Progenitor cell of endocrine pancreas (in vitro differentiated cells): ENCODE results near the gene NANS. TPM values are rescaled to one million over a fixed set of nuclear protein-coding genes. Genes with fewer than 3 reads are reported as not detected.
"Not testable (repeated sequence)": the region's sequence is repeated elsewhere in the genome, so short reads cannot be mapped to it uniquely, and the experiment has no call there.

Source experiments
- DNase-seq: peaks from one replicate; pipeline ENCODE4 v3.0.0; 2021; ENCODE audit warnings: low spot score; ENCODE audit not compliant: unreplicated experiment
- H3K27ac Mint-ChIP-seq: 2 replicates; pipeline ENCODE4 v1.8.0; 2021; ENCODE audit warnings: mild to moderate bottlenecking, moderate library complexity, mixed read lengths
- H3K27me3 Mint-ChIP-seq: 2 replicates; pipeline ENCODE4 v1.8.0; 2021; ENCODE audit warnings: mixed read lengths
- H3K36me3 Mint-ChIP-seq: 2 replicates; pipeline ENCODE4 v1.8.0; 2022; ENCODE audit warnings: mixed read lengths; ENCODE audit not compliant: insufficient read depth
- H3K4me1 Mint-ChIP-seq: 2 replicates; pipeline ENCODE4 v1.8.0; 2021; ENCODE audit warnings: low read depth, mixed read lengths
- H3K4me3 Mint-ChIP-seq: 2 replicates; pipeline ENCODE4 v1.8.0; 2021; ENCODE audit warnings: low read depth, mild to moderate bottlenecking, moderate library complexity, mixed read lengths
- H3K9me3 Mint-ChIP-seq: 2 replicates; pipeline ENCODE4 v1.8.0; 2021; ENCODE audit warnings: low read depth, mixed read lengths
- CTCF ChIP-seq: fragments of 200-600 bp; sonication (generic); IDR thresholded peaks from one replicate; pipeline ENCODE4 v1.5.0; 2021; ENCODE audit warnings: antibody characterized with exemption, mild to moderate bottlenecking; ENCODE audit not compliant: unreplicated experiment
- total RNA-seq: library from RNA; stranded (reverse); gene quantifications from 2 replicates; pipeline ENCODE4 v1.2.1, GENCODE V29; 2021

The NANS gene
- total RNA-seq, 1 donor from 2014 or later = 31.9 TPM

DNA sequence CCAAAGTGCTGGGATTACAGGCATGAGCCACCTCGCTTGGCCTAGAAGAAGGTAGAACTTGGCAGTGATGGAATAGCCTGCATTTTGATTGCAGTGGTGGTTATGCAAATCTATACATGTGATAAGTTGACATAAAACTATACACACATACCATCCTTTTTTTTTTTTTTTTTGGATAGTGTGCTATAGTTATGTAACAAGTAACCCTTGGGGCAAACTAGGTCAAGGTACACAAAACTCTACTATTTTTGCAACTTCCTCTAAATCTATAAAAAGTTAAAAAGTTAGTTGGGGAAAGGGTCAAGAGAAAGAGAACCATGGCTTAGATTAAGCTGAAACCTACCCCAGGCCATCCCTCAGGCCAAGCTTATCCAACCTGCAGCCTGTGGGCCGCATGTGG lies 51.4 kb downstream of the NANS start:
- TF ChIP-seq CTCF = no peak
- H3K4me1 Mint-ChIP-seq = no peaks in the 10 kb centered on the region
- no peak for DNase-seq
- no peaks in the 10 kb centered on the region for H3K36me3 Mint-ChIP-seq
- no peaks in the 10 kb centered on the region for H3K27me3 Mint-ChIP-seq
- no peak overlapping the region for H3K27ac Mint-ChIP-seq
- no peaks in the 10 kb centered on the region for H3K9me3 Mint-ChIP-seq
- H3K4me3 Mint-ChIP-seq = no peak overlapping the region

- Mint-ChIP-seq H3K36me3 (no peaks in the 10 kb centered on the region), H3K4me1 (no peaks in the 10 kb centered on the region), H3K9me3 (no peaks in the 10 kb centered on the region), H3K4me3 (no peak overlapping the region), H3K27me3 (no peaks in the 10 kb centered on the region), H3K27ac (no peak overlapping the region)
- TF ChIP-seq CTCF = no peak
- no peak for DNase-seq
Observed at GRCh38 chr9:98108531-98109031, 52.0 kb downstream of the NANS start.

DNA sequence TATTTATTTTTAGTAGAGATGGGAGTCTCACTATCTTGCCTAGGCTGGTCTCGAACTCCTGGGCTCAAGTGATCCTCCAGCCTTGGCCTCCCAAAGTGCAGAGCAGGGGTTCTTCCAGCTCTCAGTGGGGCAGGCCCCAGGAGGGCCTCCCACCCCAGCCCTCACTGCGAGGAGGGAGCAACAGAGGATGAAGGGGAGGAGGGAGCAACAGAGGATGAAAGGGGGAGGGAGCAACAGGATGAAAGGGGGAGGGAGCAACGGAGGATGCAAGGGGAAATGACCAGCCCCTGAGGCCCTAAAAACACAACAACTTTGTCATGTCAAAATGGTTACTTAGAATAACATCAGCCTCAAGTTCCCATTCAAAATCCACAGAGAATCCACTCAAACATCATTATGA lies 52.5 kb downstream of the NANS start:
- no peaks in the 10 kb centered on the region for H3K36me3 Mint-ChIP-seq
- no peaks in the 10 kb centered on the region for H3K27me3 Mint-ChIP-seq
- H3K4me3 Mint-ChIP-seq = no peak overlapping the region
- H3K27ac Mint-ChIP-seq = no peak overlapping the region
- DNase-seq = no peak
- no peak for TF ChIP-seq CTCF
- no peaks in the 10 kb centered on the region for H3K4me1 Mint-ChIP-seq
- H3K9me3 Mint-ChIP-seq = no peaks in the 10 kb centered on the region

DNA sequence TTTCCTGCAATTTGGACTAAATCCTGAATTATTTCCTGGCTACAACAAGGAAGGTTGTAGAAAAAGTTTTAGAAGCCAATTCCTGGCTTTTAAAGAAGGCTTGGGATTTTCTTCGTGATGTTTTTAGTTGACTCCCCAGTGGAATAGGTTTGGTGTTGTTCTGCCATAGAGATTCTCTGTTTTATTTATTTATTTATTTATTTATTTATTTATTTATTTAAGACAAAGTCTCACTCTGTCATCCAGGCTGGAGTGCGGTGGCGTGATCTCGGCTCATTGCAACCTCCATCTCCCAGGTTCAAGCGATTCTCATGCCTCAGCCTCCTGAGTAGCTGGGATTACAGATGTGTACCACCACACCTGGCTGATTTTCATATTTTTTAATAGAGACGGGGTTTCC lies 60.6 kb downstream of the NANS start:
- not testable (repeated sequence) for H3K27ac Mint-ChIP-seq, H3K36me3 Mint-ChIP-seq, H3K4me1 Mint-ChIP-seq, H3K4me3 Mint-ChIP-seq, H3K9me3 Mint-ChIP-seq, DNase-seq
- H3K27me3 Mint-ChIP-seq = peaks cover 19% of the 10 kb centered on the region

DNA sequence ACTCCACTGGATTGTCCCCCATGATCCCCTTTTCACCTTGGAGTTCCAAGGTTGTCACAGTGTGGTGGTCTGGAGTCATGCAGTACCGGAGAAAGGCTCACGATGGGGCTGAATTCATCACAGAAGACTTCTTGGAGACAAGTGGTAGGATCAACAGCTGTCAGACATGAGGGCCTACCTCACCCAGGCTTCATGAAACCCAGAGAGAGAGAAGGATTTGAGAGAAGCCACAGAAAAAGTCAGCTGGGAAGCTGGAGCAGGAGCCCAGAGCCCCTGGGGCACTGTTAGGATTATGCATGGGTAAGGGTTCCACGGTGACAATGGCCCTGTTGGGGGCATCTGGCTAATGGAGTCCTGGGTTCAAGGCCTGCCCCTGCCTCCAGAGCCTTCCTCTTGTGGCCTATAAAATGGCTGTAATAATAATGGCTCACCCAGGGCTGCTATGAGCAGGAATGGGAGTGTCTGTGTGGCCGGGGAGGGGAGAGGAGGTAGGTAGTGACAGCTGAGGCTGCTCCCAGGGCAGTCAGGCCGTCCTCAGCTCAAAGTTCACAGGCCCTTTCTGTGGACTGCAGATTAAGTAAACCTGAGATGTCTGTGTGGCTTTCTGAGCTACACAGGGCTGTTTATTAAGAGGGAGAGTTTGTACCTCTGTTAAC lies 61.6 kb downstream of the NANS start:
- H3K9me3 Mint-ChIP-seq = no peaks in the 10 kb centered on the region
- peaks cover 5% of the 10 kb centered on the region for H3K4me1 Mint-ChIP-seq
- no peak for TF ChIP-seq CTCF
- no peak overlapping the region for H3K27ac Mint-ChIP-seq
- DNase-seq = no peak
- no peaks in the 10 kb centered on the region for H3K36me3 Mint-ChIP-seq
- H3K27me3 Mint-ChIP-seq = peaks cover 19% of the 10 kb centered on the region
- peak overlapping the region; percentile 70 for H3K4me3 Mint-ChIP-seq
